HG03342 (cell line): ENCODE results near the gene WIPF2.
A peak's percentile ranks its signal among the peaks of the same experiment; 100 is the strongest.

Experiments used
- ATAC-seq: cut with Tn5 transposase; IDR thresholded peaks from one replicate; pipeline ENCODE4 v1.9.1; 2021; ENCODE audit warnings: mild to moderate bottlenecking, moderate library complexity; ENCODE audit not compliant: unreplicated experiment

The WIPF2 gene

GRCh38 chr17:40312893-40313667 is 94.0 kb downstream of the WIPF2 start:
- ATAC-seq, result no peak

- ATAC-seq, result no peak
These were observed 94.8 kb downstream of the WIPF2 start for GRCh38 chr17:40313668-40314583.

- no peak for ATAC-seq
These were observed 95.5 kb downstream of the WIPF2 start for GRCh38 chr17:40314584-40314956.

GRCh38 chr17:40315206-40315605 is 96.1 kb downstream of the WIPF2 start:
- no peak for ATAC-seq

GRCh38 chr17:40315678-40316570 is 96.8 kb downstream of the WIPF2 start:
- ATAC-seq, result no peak

- ATAC-seq, result no peak
These were observed 97.7 kb downstream of the WIPF2 start for GRCh38 chr17:40316571-40317344.

- ATAC-seq, result no peak
These were observed 98.3 kb downstream of the WIPF2 start for GRCh38 chr17:40317345-40317873.

GRCh38 chr17:40317880-40318829 is 99.1 kb downstream of the WIPF2 start:
- peak; percentile 54 for ATAC-seq

- no peak for ATAC-seq
These were observed 99.8 kb downstream of the WIPF2 start for GRCh38 chr17:40318830-40319391.

GRCh38 chr17:40319651-40320540 is 100.8 kb downstream of the WIPF2 start:
- no peak for ATAC-seq

- ATAC-seq, result no peak
These were observed 101.8 kb downstream of the WIPF2 start for GRCh38 chr17:40320756-40321523.

GRCh38 chr17:40321524-40321929 is 102.4 kb downstream of the WIPF2 start:
- no peak for ATAC-seq

GRCh38 chr17:40321961-40322357 is 102.9 kb downstream of the WIPF2 start:
- no peak for ATAC-seq

GRCh38 chr17:40322358-40323315 is 103.5 kb downstream of the WIPF2 start:
- peak; percentile 30 for ATAC-seq
